ENCODE measurements around the gene VSIG2.

Gene VSIG2

DNA sequence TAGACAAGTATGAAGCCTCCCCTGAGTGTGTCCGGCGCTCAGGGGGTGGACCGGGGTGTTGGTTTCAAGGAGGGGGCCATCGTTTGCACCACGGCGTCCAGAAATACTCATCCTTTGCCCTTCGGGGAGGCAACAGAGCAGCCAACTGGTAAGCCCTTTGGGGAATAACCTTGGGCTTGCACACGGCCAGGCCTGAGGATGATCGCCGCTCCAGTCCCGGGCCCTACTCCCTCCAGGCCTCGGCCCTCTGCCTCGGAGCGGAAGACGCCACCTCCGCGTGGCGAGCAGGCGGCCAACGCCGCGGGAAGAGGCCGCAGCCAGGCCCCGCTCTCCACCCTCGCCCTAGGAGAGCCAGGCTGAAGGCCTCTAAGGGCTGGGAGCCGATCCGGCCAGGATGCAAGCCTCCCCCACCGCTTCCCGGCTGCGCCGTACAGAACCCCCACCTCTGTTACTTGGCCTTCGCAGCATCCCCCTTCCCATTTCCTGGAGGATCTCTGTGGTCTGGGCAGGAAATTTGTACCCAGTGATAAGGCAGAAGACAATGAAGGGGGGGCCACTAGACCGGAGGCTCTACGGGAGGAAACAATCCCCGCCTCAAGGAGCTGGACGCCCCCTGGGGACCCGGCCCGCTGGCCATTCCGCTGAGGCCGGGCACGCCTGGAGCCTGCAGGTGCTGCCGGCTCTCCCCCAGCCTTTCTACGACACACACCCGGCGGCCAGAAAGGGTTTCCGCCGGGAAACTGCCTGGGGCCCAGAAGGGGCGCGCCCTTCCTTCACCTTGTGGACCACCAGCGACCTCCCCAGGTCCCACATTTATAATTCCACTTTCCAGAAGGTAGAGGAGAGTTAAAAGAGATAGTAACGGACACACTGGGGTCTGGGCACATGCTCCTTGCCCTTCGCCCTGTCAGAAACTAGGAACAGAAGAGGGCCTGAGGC is 7.5 kb upstream of the VSIG2 start:
- peaks cover 7% of the 10 kb centered on the region for H3K4me1 Mint-ChIP-seq (ENCODE audit: low read depth)
- H3K27ac Mint-ChIP-seq: no peak overlapping the region
- H3K27me3 Mint-ChIP-seq (ENCODE audit: low read depth): peaks cover 57% of the 10 kb centered on the region
- H3K36me3 Mint-ChIP-seq (ENCODE audit: low read depth): no peaks in the 10 kb centered on the region
- no peak for DNase-seq (ENCODE audit: low spot score)
- no peaks in the 10 kb centered on the region for H3K9me3 Mint-ChIP-seq
- no peak overlapping the region for H3K4me3 Mint-ChIP-seq

DNA sequence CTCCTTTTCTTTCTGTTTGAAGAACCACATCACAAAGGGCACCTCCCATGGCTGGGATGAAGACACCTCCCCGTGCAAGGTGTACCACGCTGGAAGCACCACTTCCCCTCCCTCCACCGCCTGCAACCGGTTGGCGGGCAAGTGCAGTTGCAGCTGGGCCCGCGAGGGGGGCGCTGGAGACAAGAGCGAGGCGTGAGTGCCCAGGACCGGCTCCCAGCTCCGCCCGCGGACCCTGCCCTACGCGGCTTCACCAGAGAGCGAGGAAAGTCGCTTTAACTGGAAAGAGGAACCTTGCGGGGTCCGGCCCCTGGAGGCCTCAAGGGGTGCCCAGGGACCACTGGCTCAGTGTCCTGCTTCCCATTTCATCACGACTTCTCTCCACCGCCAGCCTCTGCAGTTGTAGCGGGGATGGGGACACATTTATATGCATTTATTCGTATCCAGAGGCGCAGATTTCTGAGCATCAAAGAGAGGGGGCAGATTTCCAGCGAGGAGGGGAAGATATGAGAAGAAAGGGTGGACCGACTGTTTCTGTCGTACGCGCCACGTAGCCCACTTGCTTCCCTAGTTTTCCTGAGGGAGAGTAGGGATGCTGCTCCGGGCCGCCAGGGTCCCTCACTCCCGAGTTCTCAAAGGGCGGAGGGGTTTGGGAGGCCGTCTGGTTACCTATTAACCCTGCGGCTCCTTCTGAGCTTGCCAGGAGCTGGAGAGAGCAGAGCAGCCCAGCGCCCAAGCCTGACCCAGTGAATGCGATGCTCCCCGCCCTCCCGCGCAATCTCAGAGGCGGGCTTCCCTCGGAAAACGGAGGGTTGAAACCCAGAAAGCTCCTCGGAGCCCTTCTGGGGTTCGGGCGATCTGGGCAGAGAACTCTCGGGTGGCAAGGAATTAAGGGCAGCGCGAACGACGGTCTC is 6.6 kb upstream of the VSIG2 start:
- Mint-ChIP-seq H3K27me3 (ENCODE audit: low read depth) (peaks cover 57% of the 10 kb centered on the region), H3K9me3 (no peaks in the 10 kb centered on the region), H3K27ac (no peak overlapping the region), H3K4me1 (ENCODE audit: low read depth) (peaks cover 7% of the 10 kb centered on the region), H3K4me3 (peak overlapping the region; percentile 73), H3K36me3 (ENCODE audit: low read depth) (no peaks in the 10 kb centered on the region)
- peak; percentile 64 for DNase-seq (ENCODE audit: low spot score)

DNA sequence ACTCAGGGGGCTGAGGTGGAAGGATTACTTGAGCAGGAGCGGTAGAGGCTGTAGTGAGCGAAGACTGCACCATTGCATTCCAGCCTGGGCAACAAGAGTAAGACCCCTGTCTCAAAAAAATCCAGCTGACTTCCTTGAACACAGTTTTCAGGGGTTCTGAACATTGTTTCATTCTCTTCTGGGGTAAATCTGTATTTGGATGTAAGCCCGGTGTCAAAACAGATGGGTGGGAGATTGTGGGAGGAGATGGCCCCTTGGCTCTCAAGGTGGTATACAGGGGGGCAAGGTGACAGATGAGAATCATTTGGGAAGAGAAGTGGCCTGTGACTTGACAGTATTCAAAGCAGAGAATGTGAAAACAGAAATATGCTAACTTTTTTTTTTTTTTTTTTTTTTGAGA is 5.3 kb upstream of the VSIG2 start:
- Mint-ChIP-seq H3K4me3 (no peak overlapping the region), H3K36me3 (ENCODE audit: low read depth) (no peaks in the 10 kb centered on the region), H3K4me1 (ENCODE audit: low read depth) (peaks cover 5% of the 10 kb centered on the region), H3K27ac (no peak overlapping the region), H3K27me3 (ENCODE audit: low read depth) (peaks cover 56% of the 10 kb centered on the region), H3K9me3 (no peaks in the 10 kb centered on the region)
- no peak for DNase-seq (ENCODE audit: low spot score)

DNA sequence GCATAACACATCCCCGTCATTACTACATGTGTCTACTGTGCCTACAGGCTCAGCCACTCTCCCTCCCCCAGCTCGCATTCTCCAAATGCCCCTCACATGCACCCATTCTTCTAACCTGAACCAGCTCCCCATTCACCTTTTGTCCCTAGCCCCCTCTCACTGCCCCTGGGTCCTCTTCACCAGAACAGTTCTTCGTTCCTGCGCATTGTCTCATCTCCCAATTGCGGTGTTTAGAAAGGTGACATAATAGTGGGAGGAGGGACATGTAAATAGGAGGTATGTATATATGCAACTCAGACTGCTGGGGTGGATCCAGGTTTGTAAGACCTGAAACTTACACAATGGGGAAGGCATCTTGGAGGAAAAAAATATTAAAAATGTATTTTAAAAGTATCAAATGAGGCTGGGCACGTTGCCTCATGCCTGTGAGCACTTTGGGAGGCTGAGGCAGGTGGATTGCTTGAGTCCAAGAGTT is 4.7 kb upstream of the VSIG2 start:
- H3K27ac Mint-ChIP-seq: no peak overlapping the region
- H3K36me3 Mint-ChIP-seq (ENCODE audit: low read depth): no peaks in the 10 kb centered on the region
- no peak for DNase-seq (ENCODE audit: low spot score)
- no peak overlapping the region for H3K4me3 Mint-ChIP-seq
- no peaks in the 10 kb centered on the region for H3K9me3 Mint-ChIP-seq
- H3K4me1 Mint-ChIP-seq (ENCODE audit: low read depth): peaks cover 5% of the 10 kb centered on the region
- H3K27me3 Mint-ChIP-seq (ENCODE audit: low read depth): peaks cover 54% of the 10 kb centered on the region

DNA sequence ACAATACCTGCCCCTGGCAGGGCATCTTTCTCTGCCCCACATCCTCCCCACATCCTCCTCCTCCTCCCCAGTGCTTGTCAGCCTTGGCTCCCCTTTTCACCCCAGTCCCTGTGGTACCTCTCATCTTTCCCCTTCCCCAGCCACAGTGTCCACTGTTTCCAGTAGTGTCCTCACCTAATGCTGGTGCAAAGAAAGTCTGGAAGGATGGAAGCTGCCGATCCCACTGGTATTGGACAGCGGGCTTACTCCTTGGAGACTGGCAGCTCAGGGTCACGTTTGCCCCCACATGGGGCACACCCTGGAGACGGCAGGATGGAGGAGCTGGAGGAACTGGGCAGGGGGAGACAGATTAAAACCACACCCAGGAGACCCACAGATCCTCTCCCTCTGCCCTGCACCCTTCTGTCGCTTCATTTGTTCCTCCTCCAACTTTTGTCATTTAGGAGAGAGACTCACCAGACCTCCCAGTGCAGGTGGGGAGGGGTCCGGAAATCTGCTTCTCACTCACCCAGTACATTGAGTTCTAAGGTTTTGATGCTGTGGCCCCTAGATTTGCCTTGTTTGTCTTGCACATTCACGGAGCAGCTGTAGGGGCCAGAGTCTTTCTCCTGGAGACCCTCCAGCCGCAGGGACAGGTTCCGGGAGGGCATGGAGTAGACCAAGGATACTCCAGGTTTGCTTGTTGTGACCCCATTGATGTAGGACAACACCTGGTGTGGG is 4.1 kb upstream of the VSIG2 start:
- H3K4me3 Mint-ChIP-seq: no peak overlapping the region
- no peak overlapping the region for H3K27ac Mint-ChIP-seq
- H3K27me3 Mint-ChIP-seq (ENCODE audit: low read depth): peaks cover 48% of the 10 kb centered on the region
- H3K36me3 Mint-ChIP-seq (ENCODE audit: low read depth): no peaks in the 10 kb centered on the region
- DNase-seq (ENCODE audit: low spot score): no peak
- H3K9me3 Mint-ChIP-seq: no peaks in the 10 kb centered on the region
- peaks cover 5% of the 10 kb centered on the region for H3K4me1 Mint-ChIP-seq (ENCODE audit: low read depth)

DNA sequence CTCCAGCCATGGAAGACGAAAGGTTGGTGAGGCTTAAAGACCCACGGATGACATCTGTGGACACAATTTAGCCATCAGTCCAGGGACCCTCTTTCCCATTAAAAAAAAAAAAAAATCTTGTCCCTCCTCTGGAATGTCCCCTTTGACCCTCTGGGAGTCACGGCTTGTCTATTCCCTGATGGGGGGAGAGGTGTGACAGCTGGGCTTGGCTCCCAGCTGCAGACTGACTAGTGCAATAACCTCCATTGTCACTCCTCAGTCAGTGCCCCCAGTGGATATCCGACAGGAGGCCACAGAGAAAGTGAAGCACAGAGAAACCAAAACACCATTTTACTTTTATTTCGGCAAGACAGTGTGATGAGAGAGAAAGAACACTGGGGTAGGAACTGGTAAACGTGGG is 2.7 kb upstream of the VSIG2 start:
- Mint-ChIP-seq H3K27me3 (ENCODE audit: low read depth) (peaks cover 35% of the 10 kb centered on the region), H3K36me3 (ENCODE audit: low read depth) (no peaks in the 10 kb centered on the region), H3K27ac (no peak overlapping the region), H3K4me3 (no peak overlapping the region), H3K4me1 (ENCODE audit: low read depth) (peaks cover 8% of the 10 kb centered on the region), H3K9me3 (no peaks in the 10 kb centered on the region)
- DNase-seq (ENCODE audit: low spot score): no peak

DNA sequence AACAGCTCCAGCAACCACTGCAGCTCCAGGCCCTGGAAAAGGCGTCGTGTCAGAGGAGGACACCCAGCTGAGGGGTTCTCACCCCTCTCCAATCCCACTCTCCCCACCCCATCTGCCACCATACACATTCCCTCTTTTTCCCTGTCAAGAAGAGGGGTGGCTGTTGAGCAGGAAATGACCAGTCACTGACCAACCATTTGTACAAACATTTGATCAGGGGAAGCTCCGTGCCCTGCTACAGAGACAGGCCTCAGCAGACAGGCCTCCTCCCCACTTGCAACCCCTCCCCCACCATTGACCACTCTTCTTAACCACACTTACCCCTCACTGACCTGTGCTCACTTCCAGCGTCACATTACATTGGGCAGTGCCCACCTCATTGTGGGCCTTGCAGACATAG is 2.3 kb upstream of the VSIG2 start:
- Mint-ChIP-seq H3K4me3 (no peak overlapping the region), H3K27me3 (ENCODE audit: low read depth) (peaks cover 35% of the 10 kb centered on the region), H3K27ac (no peak overlapping the region), H3K4me1 (ENCODE audit: low read depth) (peaks cover 8% of the 10 kb centered on the region), H3K36me3 (ENCODE audit: low read depth) (no peaks in the 10 kb centered on the region), H3K9me3 (no peaks in the 10 kb centered on the region)
- DNase-seq (ENCODE audit: low spot score): no peak

DNA sequence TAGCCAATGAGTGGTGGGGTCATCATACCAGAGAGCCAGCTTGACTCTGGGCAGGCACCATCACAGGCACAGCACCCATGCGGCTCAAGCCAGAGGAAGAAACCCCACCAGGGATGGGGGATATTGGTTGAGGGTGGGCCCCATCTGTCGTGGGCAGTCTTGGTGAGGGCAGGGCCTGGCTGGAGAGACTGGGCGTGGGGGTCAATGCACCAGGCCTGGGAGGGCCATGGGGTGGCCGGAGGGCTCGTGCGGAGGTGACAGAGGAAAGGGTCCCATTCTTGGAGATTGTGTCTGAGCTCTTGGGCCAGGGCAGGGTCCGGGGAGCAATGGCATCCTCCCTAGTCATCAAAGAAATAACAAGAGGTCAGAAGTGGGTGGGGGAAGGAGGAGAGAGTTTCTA is 1.6 kb upstream of the VSIG2 start:
- Mint-ChIP-seq H3K36me3 (ENCODE audit: low read depth) (no peaks in the 10 kb centered on the region), H3K4me3 (no peak overlapping the region), H3K27ac (no peak overlapping the region), H3K27me3 (ENCODE audit: low read depth) (peaks cover 28% of the 10 kb centered on the region), H3K4me1 (ENCODE audit: low read depth) (peaks cover 8% of the 10 kb centered on the region), H3K9me3 (no peaks in the 10 kb centered on the region)
- DNase-seq (ENCODE audit: low spot score): no peak

DNA sequence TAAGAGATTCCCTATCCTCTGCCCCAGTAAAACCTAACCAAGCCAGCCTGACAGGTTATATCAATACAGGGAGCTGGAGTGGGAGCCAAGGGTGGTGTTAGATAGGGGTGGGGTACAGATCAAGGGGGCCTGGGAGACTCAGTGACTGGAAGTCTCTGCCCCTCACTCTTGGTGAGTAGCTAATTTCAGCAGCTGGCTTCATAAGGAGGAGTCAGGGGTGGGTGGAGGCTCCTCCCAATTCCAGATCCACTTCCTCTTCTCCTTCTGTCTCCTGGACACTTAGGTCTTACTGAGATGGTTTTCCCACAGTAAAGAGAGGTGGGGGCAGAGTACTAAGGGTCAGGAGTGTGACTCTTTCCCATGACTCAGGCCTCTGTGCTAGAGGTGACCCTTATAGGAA is 1.1 kb upstream of the VSIG2 start:
- H3K4me1 Mint-ChIP-seq (ENCODE audit: low read depth): peaks cover 4% of the 10 kb centered on the region
- H3K27ac Mint-ChIP-seq: no peak overlapping the region
- H3K36me3 Mint-ChIP-seq (ENCODE audit: low read depth): no peaks in the 10 kb centered on the region

DNA sequence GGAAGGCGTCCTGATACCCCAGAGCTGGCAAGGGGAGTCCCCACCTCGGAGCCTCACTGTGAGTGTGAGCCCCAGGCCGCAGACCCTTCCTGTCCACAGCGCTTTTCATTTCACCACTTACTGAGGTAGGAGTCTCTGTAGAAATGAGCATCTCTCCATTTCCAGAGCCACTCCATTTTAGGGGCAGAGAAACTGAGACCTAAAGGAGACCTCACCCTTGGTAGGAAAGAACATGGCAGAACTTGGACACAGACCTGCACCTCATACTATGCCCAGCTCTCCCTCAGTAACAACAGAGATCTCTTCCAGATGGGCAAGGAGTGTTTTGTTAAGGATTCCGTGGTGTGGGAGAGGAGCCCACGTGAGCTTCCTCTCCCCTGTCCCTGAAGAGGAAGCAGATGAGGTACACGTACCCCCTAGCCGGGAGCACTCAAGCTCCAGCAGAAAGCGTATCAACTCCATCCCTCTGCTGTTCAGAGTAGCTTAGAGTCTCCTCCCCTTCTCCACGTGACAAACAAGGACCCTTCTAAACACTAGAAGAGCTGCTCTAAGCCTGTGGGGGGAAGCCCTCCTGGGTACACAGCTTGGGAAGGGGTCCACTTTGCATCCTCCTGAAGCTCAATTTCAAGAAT is 532 bp upstream of the VSIG2 start:
- Mint-ChIP-seq H3K4me3 (no peak overlapping the region), H3K9me3 (no peaks in the 10 kb centered on the region), H3K4me1 (ENCODE audit: low read depth) (peaks cover 3% of the 10 kb centered on the region), H3K27me3 (ENCODE audit: low read depth) (peaks cover 18% of the 10 kb centered on the region), H3K36me3 (ENCODE audit: low read depth) (no peaks in the 10 kb centered on the region), H3K27ac (peak overlapping the region; percentile 31)
- no peak for DNase-seq (ENCODE audit: low spot score)

More for the DNA sequence above, 1.1 kb upstream of the VSIG2 start:
- H3K9me3 Mint-ChIP-seq: no peaks in the 10 kb centered on the region
- H3K27me3 Mint-ChIP-seq (ENCODE audit: low read depth): peaks cover 24% of the 10 kb centered on the region
- no peak for DNase-seq (ENCODE audit: low spot score)
- no peak overlapping the region for H3K4me3 Mint-ChIP-seq

DNA sequence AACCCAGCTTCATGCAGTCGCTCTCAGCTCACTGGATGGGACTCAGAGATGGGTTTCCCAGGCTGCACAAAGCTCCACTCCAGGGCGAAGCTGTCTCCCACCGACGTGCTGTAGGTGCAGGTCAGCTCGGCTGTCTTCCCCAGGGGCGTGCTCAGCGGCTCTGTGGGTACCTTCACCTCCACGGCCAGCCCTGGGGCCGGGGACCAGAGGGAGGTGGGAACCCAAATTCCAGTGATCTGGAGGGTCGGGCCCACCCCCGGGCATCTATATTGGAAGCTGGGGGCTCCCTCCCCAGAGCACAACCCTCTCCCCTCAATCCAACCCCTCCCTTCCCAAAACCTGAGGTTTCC is 689 bp downstream of the VSIG2 start:
- no peaks in the 10 kb centered on the region for H3K9me3 Mint-ChIP-seq
- DNase-seq (ENCODE audit: low spot score): no peak
- no peak overlapping the region for H3K27ac Mint-ChIP-seq
- no peak overlapping the region for H3K4me3 Mint-ChIP-seq
- peaks cover 5% of the 10 kb centered on the region for H3K4me1 Mint-ChIP-seq (ENCODE audit: low read depth)
- peaks cover 7% of the 10 kb centered on the region for H3K27me3 Mint-ChIP-seq (ENCODE audit: low read depth)
- H3K36me3 Mint-ChIP-seq (ENCODE audit: low read depth): no peaks in the 10 kb centered on the region

DNA sequence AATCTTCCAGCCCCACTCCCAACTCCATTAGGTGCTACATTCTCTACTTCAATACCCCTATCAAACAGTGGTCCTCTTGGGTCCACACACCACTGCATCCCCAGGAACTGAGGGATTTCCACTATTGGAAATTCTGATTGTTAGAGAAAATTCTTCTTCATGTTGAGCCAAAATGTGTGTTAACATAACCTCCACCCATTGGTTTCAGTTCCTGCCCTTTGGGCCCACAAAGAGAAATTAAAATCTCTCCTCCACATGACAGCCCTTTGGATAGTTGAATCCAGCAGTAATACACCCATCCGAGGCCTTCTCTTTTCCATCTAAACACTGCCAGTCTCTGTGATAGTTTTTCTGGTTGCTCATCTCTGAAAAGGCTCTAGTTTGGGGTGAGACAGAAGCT is 2.1 kb downstream of the VSIG2 start:
- DNase-seq (ENCODE audit: low spot score): no peak
- H3K4me3 Mint-ChIP-seq: no peak overlapping the region
- no peaks in the 10 kb centered on the region for H3K36me3 Mint-ChIP-seq (ENCODE audit: low read depth)
- no peaks in the 10 kb centered on the region for H3K9me3 Mint-ChIP-seq
- peaks cover 2% of the 10 kb centered on the region for H3K27me3 Mint-ChIP-seq (ENCODE audit: low read depth)
- no peak overlapping the region for H3K27ac Mint-ChIP-seq
- peaks cover 5% of the 10 kb centered on the region for H3K4me1 Mint-ChIP-seq (ENCODE audit: low read depth)

All from T-helper 2 cell treated with Interferon-gamma antibody and Interleukin-4, amounts not matched to agents 5 μg/mL and 100 μg/mL, for 36 hours (primary cell).